HG02623 (cell line): Measurements from ENCODE around the gene CD300A.

Experiments used
- ATAC-seq: cut with Tn5 transposase; IDR thresholded peaks from one replicate; pipeline ENCODE4 v1.9.1; 2021; ENCODE audit warnings: moderate library complexity; ENCODE audit not compliant: unreplicated experiment

CD300A gene

DNA sequence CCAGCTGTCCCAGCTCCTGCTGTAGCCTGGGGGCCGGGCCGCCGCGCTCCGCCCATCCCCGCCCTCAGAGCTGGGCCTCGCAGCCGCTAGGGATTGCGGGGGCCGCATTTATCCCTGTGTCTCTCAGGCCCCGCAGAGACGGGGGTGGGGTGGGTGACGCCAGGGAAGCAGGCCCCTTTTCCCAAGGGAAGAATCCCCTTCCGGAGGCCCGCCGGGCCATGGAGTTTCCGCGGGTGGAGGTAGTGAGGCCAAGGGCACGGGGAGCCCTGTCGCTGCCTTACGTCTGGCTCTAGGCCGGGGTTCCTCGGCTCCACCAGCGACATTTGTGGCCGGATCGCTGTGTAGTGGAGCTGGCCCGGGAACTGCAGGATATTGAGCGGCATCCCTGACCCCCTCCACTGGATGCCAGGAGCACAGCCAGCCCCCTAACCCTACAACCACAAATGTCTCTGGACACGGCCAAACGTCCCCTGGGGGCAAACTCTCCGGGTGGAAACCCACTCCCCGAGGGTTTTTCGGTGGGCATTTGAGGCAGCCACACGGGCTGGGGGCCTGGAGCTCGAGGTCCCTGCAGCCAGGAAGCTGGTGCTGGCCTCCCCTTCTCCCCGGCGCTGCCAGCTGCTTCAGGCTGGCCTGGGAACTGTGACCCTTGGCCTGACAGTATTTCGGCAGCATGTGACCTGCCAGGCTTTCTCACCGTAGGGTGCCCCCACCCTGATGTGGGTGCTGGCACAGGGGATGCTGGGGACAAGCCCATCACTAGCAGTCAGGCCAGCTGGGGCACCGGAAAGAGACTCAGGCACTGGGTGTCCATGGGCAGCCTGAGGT lies 12.0 kb upstream of the CD300A start:
- peak; percentile 88 for ATAC-seq

DNA sequence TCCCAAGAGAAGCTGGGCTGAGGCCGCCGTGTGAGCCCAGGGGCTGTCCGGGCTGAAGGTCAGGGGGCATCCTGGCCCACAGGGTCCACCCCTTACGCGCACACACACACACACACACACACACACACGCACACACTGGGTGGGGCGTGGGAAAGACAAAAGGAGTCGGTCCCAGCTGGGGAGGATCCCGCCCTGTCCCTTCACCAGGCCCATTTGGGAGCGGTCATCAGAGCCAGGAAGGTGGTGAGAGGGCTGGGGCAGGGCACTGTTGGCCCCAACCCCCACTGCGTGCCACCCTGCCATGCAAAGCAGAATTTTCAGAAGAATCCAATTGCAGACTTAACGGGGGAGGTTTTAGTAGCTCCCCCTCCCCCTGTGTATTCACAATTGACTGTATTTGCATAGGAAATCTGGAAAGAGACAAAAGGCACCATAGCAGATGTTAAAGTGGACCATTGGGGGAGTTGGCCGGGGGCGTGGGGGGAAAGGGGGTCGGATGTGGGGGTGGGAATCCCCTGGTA lies 11.3 kb upstream of the CD300A start:
- ATAC-seq = no peak

DNA sequence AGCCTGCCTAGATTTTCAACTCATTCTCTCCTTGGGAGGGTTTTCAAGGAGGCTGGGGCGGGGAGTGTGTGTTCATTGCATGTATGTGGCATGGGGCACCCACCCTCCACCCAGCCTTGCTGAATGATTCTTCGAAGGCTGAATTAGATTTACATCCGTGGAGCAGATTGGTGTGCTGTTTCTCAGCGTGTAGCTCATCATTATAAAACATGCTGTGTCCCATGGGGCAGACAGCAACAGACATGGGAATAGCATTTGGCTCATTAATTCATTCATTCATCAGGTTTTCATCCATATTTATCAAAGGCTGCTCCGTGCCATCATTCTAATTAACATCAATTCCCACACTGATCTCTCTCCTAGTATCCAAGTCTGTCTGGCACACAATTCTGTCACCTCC lies 10.6 kb upstream of the CD300A start:
- no peak for ATAC-seq

- no peak for ATAC-seq
Observed at GRCh38 chr17:74457146-74457819, 9.2 kb upstream of the CD300A start.

GRCh38 chr17:74457820-74458166 lies 8.6 kb upstream of the CD300A start:
- no peak for ATAC-seq

GRCh38 chr17:74458835-74459234 lies 7.6 kb upstream of the CD300A start:
- no peak for ATAC-seq

DNA sequence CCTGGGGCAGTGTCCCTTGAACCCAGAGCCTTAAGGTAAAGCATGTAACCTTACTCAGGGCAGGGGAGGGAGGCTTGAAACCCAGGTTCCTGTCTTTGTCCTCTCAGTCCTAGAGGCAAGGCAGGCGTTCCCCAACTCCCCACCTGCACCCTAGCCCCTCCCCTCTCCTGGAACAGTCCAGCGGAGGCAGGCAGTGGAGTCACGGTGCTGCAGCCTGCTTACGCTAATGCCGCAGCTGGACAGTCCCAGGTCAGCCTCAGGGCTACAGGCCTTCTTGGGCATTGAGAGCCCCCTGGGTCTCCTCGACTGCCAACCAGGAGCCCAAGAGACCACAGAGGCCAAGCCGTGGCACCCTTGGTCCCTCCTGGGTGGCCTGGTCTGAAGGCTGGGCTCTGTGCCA lies 6.8 kb upstream of the CD300A start:
- ATAC-seq = no peak

DNA sequence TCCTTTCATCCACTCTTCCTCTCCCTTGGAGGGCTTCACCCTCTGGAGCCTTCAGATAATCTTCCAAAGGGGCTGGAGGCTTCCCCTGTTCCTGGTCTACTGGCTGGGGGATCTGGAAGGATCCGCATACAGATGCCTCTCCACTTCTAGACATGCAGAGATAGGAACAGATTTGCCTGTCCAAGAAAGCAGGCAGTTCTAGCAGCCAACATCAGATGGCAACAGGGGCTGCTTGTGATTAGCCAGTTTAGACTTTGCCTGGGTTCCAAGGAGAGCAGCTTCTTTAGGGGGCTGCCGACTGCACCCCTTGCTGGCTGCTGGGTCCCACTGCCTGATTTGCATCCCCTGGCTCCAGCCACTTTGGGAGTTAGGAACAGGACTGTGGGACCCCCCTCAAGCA lies 6.2 kb upstream of the CD300A start:
- no peak for ATAC-seq

DNA sequence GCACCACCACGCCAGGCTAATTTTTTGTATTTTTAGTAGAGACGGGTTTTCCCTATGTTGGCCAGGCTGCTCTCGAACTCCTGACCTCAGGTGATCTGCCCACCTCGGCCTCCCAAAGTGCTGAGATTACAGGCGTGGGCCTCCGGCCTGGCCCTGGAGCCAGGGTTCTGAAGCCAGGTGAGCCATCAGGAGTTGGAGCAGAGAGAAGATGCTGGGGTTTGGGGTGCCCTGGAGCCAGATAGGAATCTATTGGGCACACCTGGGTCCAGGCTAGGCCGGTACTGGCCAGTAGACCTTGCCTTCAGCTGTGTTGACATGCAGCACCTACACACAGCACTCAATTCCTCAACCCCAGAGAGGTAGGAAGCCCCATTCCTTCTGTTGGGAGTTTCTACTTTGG lies 5.4 kb upstream of the CD300A start:
- no peak for ATAC-seq

DNA sequence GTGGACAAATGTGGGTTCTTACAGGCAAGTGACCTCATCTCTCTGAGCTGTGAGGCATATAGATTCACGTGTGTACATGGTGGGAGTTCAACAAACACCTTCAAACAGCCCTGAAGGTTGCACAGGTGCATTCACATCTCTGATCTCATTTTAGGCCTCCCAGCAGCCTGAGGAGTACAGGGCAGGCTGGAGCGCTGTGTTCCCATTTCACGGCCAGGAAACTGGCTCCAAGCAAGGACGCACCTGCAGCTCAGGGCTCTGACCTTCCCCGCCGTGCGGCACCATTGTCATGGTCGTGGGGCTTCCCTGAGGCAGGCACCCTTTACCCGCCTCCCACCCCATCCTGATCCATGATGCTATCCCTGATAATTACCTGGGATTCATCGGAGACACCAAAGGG lies 4.8 kb upstream of the CD300A start:
- no peak for ATAC-seq

DNA sequence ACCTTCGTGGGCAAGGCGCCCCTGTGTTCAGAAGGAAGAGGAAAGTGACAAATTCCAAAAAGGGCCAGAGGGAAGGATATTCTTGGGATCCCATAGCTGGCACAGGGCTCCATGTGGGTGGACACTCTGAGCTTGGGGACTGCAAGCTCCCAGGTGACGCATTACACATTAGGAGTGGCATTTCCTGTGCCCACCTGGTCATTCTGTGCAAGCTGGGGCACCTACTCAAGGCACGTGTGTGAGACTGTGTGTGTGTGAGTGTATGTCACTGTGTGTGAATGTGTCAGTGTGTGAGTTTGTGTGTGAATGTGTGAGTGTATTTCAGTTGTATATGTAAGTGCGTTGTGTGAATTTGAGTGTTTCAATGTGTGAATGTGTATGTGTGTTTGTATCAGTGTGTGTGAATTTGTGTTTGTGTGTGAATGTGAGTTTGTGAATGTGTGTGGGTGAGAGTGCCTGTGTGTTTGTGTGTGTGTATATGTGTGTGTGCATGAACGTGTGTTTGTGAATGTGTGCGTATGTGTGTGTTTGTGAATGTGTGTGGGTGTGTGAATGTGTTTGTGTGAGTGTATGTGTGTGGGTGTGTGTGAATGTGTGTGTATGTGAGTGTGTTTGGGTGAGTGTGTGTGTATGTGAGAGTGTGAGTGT lies 1.6 kb upstream of the CD300A start:
- no peak for ATAC-seq

DNA sequence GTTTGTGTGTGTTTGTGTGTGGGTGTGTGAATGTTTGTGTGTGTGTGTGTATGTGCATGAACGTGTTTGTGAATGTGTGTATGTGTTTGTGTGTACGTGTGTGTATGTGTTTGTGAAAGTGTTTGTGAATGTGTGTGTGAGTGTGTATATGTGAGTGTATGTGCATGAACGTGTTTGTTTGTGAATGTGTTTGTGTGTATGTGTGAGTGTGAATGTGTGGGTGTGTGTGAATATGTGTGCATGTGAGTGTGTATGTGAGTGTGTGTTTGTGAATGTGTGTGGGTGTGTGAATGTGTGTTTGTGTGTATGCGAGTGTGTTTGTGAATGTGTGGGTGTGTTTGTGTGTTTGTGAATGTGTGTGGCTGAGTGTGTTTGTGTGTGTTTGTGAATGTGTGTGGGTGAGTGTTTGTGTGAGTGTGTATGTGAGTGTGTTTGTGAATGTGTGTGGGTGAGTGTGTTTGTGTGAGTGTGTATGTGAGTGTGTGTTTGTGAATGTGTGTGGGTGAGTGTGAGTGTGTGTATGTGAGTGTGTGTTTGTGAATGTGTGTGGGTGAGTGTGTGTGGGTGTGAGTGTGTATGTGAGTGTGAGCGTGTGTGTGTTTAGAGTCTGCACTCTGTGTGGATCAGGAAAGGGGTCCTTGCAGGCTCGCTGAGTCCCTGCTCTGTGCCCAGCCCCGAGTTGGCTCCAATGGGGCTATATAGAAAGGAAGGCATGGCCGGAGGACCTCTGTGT lies 890 bp upstream of the CD300A start:
- ATAC-seq = no peak

DNA sequence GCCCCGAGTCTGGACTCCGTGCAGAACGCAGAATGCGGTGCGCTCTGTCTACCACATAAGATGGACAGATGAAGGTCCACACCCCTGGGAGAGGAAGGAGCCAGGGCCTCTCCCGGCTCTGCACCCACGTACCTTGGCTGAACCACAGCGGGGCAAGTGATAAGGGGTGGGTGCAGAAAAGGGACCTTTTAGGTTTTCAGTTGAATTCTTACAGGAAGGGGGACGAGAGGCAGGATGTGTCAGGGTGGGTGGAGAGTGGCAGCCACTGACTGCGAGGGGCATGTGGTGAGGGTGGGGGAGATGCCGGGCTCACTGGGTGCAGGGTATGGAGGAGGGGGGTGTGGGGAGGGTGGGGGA lies 372 bp downstream of the CD300A start:
- no peak for ATAC-seq

- peak; percentile 59 for ATAC-seq
Observed at GRCh38 chr17:74467221-74467951, 952 bp downstream of the CD300A start.

DNA sequence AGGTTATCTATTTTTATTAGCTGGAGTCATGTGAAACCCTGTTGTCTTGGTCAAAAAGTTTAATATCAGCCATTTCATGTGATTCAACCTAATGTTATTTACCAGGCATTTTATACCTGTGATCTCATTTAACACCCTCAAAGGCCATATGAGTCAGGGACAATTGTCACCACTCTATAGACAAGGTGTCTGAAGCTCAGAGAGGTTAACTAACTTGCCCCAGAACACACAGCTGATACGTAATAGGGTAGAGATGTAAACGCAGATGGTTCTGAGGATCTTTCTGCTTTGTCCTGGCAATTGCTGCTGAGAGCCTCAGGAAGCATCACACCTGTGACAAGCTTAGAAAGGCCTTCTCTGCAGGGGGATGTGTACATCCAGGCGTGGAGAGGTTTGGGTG lies 4.9 kb downstream of the CD300A start:
- no peak for ATAC-seq

DNA sequence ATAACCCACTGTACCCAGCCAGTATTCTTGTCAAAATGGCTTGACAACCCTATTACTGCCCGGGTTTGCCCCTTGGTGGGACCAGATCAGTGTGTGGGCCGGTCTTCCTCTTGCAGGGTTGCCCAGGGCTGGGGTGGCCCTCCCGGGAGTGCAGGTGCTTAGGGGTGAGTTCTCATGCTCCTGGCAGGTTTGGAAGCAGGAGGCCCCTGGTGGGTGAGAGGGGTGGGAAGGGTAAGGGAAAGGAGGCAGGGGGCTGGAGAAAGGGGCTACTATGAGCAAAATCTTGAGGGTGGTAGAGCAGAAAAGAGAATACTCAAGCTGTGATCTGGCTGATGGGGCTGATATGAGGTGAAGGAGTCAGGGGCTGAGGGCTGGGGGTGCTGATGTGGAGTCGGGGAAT lies 6.5 kb downstream of the CD300A start:
- ATAC-seq = no peak

DNA sequence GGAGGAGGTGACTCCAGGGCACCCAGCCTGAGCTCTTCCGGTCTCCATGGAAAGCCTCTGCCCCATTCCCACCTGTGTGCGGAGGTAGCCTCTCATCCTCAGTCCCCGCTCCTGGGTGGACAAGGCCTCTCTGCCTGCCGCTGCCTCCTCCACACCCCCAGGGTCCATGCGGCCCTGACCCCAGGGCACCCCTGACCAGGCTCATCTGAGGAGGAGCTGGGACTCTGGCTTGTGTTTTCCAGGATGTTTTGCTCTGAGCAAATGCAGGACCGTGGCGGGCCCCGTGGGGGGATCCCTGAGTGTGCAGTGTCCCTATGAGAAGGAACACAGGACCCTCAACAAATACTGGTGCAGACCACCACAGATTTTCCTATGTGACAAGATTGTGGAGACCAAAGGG lies 6.9 kb downstream of the CD300A start:
- ATAC-seq = no peak

- ATAC-seq = no peak
Observed at GRCh38 chr17:74474043-74474792, 7.8 kb downstream of the CD300A start.

DNA sequence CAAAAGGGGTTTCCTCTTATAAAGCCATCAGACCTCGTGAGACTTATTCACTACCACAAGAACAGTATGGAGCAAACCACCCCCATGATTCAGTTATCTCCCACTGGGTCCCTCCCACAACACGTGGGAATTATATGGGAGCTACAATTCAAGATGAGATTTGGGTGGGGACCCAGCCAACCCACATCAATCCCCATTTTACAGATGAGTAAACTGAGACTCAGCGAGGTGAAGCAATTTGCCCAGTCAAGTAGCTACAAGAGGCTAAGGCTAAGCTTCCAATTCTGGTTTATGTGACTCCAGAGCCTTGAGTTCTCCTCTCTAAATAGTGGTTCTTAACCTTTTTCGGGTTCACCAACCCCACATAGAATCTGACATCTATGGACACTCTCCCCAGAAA lies 8.8 kb downstream of the CD300A start:
- ATAC-seq = no peak

GRCh38 chr17:74477411-74477810 lies 11.0 kb downstream of the CD300A start:
- no peak for ATAC-seq
